Transverse colon (tissue), 4 donors: Measurements from ENCODE around the gene TMC6.

Source experiments
- EP300 ChIP-seq: sonication (generic); formaldehyde crosslinking; IDR thresholded peaks from one replicate; pipeline ENCODE4 v1.6.1; 2017; ENCODE audit warnings: antibody characterized with exemption, low read depth
- POLR2A ChIP-seq: fragments of 450-650 bp; IDR thresholded peaks from one replicate; pipeline ENCODE4 v1.6.1; 2016; ENCODE audit warnings: antibody characterized with exemption, mild to moderate bottlenecking, moderate library complexity
- POLR2AphosphoS5 ChIP-seq, 3 donors: sonication (generic); formaldehyde crosslinking; IDR thresholded peaks; one replicate each; pipeline ENCODE4 v1.6.1; 2016; ENCODE audit warnings: antibody characterized with exemption in 3 of 3
- TF ChIP-seq, protein P1 (sequence below), 5 experiments: fragments of 200-600 bp in 3 of 5; fragments of 450-650 bp in 2 of 5; sonication (generic) in 3 of 5; IDR thresholded peaks; 1 replicate in 2 of 5; 2 replicates in 3 of 5; pipeline ENCODE4 v1.5.1; 2016 to 2017; ENCODE audit warnings: antibody characterized with exemption in 5 of 5, inconsistent platforms in 3 of 5, mild to moderate bottlenecking in 2 of 5, moderate library complexity in 1 of 5

- TF ChIP-seq EP300: no peak
- no peak for TF ChIP-seq POLR2A
- TF ChIP-seq, protein P1, sequence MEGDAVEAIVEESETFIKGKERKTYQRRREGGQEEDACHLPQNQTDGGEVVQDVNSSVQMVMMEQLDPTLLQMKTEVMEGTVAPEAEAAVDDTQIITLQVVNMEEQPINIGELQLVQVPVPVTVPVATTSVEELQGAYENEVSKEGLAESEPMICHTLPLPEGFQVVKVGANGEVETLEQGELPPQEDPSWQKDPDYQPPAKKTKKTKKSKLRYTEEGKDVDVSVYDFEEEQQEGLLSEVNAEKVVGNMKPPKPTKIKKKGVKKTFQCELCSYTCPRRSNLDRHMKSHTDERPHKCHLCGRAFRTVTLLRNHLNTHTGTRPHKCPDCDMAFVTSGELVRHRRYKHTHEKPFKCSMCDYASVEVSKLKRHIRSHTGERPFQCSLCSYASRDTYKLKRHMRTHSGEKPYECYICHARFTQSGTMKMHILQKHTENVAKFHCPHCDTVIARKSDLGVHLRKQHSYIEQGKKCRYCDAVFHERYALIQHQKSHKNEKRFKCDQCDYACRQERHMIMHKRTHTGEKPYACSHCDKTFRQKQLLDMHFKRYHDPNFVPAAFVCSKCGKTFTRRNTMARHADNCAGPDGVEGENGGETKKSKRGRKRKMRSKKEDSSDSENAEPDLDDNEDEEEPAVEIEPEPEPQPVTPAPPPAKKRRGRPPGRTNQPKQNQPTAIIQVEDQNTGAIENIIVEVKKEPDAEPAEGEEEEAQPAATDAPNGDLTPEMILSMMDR (IDR thresholded peaks at IDR 0.05): no peak
- TF ChIP-seq POLR2AphosphoS5 (IDR thresholded peaks at IDR 0.05): no peak
Observed at GRCh38 chr17:78082988-78083387, 45.6 kb downstream of the TMC6 start.
